Upper lobe of left lung (tissue), 4 donors: ENCODE results near the gene ISOC2.
"Not testable (repeated sequence)": the region's sequence is repeated elsewhere in the genome, so short reads cannot be mapped to it uniquely, and the experiment has no call there.

Experiments used
- EP300 ChIP-seq, 4 donors: sonication (generic); formaldehyde crosslinking; IDR thresholded peaks; one replicate each; pipeline ENCODE4 v1.5.1; 2017; ENCODE audit warnings: antibody characterized with exemption in 4 of 4, control low read depth in 2 of 4
- POLR2A ChIP-seq, 4 donors: fragments of 450-650 bp; IDR thresholded peaks; one replicate each; pipeline ENCODE4 v1.5.1; 2016 to 2017; ENCODE audit warnings: antibody characterized with exemption in 4 of 4, mild to moderate bottlenecking in 2 of 4
- POLR2AphosphoS5 ChIP-seq, 2 donors: sonication (generic); formaldehyde crosslinking; IDR thresholded peaks; one replicate each; pipeline ENCODE4 v1.5.1; 2017; ENCODE audit warnings: antibody characterized with exemption in 2 of 2
- TF ChIP-seq, protein P1 (sequence below), 6 experiments: fragments of 450-650 bp in 4 of 6; fragments of 200-600 bp in 2 of 6; sonication (generic) in 2 of 6; IDR thresholded peaks; one replicate each; pipeline ENCODE4 v1.5.1; 2016 to 2019; ENCODE audit warnings: antibody characterized with exemption in 6 of 6

DNA sequence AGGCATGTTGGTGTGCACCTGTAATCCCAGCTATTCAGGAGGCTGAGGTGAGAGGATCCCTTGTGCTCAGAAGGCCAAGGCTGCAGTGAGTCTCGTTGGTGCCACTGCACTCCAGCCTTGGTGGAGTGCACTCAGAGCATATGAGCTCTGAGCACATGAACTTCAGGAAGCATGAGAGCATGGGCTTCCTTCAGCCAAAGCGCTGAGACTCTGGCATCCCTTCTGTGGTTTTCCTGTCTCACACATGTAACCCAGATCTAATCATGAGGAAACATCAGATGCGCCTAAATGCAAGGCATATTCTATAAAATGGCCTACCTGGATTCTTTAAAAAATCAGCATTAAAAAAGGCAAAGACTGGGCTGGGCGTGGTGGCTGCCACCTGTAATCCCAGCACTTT, 40.2 kb downstream of the ISOC2 start:
- TF ChIP-seq, protein P1, sequence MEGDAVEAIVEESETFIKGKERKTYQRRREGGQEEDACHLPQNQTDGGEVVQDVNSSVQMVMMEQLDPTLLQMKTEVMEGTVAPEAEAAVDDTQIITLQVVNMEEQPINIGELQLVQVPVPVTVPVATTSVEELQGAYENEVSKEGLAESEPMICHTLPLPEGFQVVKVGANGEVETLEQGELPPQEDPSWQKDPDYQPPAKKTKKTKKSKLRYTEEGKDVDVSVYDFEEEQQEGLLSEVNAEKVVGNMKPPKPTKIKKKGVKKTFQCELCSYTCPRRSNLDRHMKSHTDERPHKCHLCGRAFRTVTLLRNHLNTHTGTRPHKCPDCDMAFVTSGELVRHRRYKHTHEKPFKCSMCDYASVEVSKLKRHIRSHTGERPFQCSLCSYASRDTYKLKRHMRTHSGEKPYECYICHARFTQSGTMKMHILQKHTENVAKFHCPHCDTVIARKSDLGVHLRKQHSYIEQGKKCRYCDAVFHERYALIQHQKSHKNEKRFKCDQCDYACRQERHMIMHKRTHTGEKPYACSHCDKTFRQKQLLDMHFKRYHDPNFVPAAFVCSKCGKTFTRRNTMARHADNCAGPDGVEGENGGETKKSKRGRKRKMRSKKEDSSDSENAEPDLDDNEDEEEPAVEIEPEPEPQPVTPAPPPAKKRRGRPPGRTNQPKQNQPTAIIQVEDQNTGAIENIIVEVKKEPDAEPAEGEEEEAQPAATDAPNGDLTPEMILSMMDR (IDR thresholded peaks at IDR 0.05), result not testable (repeated sequence)
- not testable (repeated sequence) for TF ChIP-seq POLR2A, POLR2AphosphoS5, EP300 (IDR thresholded peaks at IDR 0.05)
